Nephron progenitor cell (in vitro differentiated cells): ENCODE results near the gene CPEB4.

Source experiments
- DNase-seq: peaks from one replicate; pipeline ENCODE4 v3.0.0; 2021
- H3K27ac Mint-ChIP-seq: 2 replicates; pipeline ENCODE4 v1.8.0; 2021; ENCODE audit warnings: mild to moderate bottlenecking, moderate library complexity, mixed read lengths
- H3K27me3 Mint-ChIP-seq: 2 replicates; pipeline ENCODE4 v1.8.0; 2021; ENCODE audit warnings: mild to moderate bottlenecking, low read depth, mixed read lengths; ENCODE audit not compliant: poor library complexity
- H3K36me3 Mint-ChIP-seq: 2 replicates; pipeline ENCODE4 v1.8.0; 2021; ENCODE audit warnings: low read depth, mixed read lengths
- H3K4me1 Mint-ChIP-seq: 2 replicates; pipeline ENCODE4 v1.8.0; 2021; ENCODE audit warnings: mixed read lengths
- H3K4me3 Mint-ChIP-seq: 2 replicates; pipeline ENCODE4 v1.8.0; 2021; ENCODE audit warnings: mild to moderate bottlenecking, moderate library complexity, mixed read lengths
- H3K9me3 Mint-ChIP-seq: 2 replicates; pipeline ENCODE4 v1.8.0; 2021; ENCODE audit warnings: mild to moderate bottlenecking, moderate library complexity, mixed read lengths
- CTCF ChIP-seq: fragments of 200-600 bp; sonication (generic); IDR thresholded peaks from 2 replicates; pipeline ENCODE4 v1.5.0; 2021; ENCODE audit warnings: antibody characterized with exemption

The CPEB4 gene

DNA sequence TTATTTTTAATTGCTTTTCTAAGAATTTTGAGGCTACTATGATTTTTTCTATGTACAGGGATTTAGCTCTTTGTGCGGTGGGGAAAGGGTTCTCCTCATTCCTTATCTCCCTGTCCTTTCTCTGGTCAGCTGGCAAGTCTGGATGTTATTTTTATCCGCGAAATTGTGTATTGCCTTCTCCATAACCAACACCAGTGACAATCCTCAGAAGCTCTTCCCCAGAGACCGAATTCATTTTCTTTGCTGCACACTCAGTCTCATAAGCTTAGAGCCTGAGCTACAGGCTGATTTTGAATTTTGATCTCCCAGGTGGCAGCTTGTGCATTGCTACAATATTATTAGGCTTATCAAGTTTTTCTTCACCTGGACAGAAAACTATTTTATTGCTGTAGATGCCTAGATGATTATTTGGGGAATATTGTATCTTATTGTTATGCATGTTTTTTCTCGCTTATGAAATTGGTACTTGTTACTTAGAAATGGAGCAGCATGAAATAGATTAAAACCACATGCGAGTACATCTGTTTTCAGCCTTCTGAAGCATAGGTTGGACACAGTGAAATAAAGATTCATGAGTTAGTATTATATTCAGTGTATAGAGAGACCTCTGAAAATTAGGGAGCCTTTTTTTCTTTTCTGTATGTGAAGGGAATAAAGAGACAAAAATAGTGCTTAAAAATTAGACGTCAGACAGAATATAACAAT is 27.3 kb downstream of the CPEB4 start:
- Mint-ChIP-seq H3K27ac (no peak overlapping the region), H3K27me3 (no peaks in the 10 kb centered on the region), H3K4me3 (no peak overlapping the region)

DNA sequence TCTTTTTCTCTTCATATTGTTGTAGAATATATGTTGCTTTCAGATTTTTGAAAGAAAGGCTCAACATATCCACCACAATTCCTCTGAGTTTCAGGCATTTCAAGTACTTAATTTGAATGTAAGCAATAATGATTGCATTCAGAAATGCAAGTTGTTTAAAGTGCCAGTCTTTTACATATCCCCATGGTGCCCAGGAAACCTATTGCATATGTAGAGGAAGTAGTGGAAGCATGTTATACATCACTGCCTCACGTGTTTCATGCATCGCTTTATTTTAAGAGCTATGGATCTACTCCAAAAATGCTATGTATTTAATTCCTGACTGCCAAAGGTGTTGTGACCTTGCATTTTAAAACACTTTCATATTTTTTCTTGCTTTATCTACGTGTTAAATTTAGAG is 28.1 kb downstream of the CPEB4 start:
- Mint-ChIP-seq H3K4me3 (no peak overlapping the region), H3K36me3 (no peaks in the 10 kb centered on the region), H3K4me1 (peaks cover 20% of the 10 kb centered on the region), H3K27ac (no peak overlapping the region), H3K9me3 (no peaks in the 10 kb centered on the region), H3K27me3 (no peaks in the 10 kb centered on the region)
- no peak for DNase-seq
- no peak for TF ChIP-seq CTCF

More for the DNA sequence above, 27.3 kb downstream of the CPEB4 start:
- no peaks in the 10 kb centered on the region for H3K9me3 Mint-ChIP-seq
- no peak for TF ChIP-seq CTCF
- peaks cover 20% of the 10 kb centered on the region for H3K4me1 Mint-ChIP-seq
- DNase-seq, result no peak
- no peaks in the 10 kb centered on the region for H3K36me3 Mint-ChIP-seq

DNA sequence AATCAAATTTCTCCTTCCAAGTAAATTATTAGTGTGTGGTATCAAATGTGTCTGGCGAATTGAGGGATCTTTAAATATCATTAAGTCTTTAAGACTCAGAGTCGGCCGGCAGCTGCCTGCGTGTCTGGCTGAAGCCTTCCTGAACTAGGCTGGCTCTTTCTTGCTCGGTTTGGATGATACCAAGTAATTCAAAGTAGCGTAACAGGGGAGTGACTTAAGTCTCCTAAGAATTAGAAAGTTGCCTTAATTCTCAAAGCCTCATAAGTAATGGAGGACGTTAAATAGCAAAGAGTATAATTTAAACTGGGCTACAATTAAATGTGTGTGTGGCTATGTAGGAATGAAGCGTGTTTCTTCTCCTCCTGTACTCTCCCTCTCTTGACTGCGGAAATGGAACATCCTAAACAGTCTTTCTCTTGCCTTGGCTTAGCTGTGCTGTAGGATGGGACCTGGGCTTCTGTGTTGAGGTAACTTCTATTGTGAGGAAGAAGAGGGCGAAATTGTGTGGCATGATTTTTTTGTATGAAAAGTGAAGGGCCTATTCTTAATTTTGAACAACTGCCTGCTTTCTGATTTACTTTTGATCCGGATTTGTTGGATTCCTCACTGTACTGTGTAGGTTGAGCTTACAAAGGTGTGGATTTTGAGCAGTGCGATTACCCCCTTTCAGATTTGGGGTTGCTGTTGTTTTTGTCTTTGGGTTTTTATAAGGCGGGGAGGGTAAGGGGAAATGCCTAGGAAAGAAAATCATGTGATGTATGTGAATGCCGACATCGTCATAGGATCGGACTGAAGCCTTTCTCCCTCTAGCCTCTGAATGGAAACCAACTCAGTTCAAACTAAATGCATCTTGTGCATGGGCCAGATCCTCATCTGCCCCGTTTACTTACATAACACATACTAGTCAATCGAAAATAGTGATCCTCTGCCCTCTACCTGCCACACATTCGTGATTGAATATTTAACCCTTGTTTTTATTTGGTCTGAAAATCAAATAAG is 29.9 kb downstream of the CPEB4 start:
- DNase-seq, result peak; percentile 46
- Mint-ChIP-seq H3K36me3 (no peaks in the 10 kb centered on the region), H3K27me3 (no peaks in the 10 kb centered on the region), H3K4me1 (peaks cover 12% of the 10 kb centered on the region), H3K4me3 (no peak overlapping the region), H3K27ac (no peak overlapping the region), H3K9me3 (no peaks in the 10 kb centered on the region)
- TF ChIP-seq CTCF, result no peak

GRCh38 chr5:173919443-173919842 is 31.3 kb downstream of the CPEB4 start:
- Mint-ChIP-seq H3K27me3 (no peaks in the 10 kb centered on the region), H3K27ac (no peak overlapping the region), H3K36me3 (no peaks in the 10 kb centered on the region), H3K9me3 (no peaks in the 10 kb centered on the region), H3K4me3 (no peak overlapping the region), H3K4me1 (peaks cover 19% of the 10 kb centered on the region)
- DNase-seq, result no peak
- TF ChIP-seq CTCF, result no peak

GRCh38 chr5:173920024-173920753 is 32.0 kb downstream of the CPEB4 start:
- H3K4me3 Mint-ChIP-seq, result no peak overlapping the region
- no peak for TF ChIP-seq CTCF
- H3K36me3 Mint-ChIP-seq, result no peaks in the 10 kb centered on the region
- H3K9me3 Mint-ChIP-seq, result no peaks in the 10 kb centered on the region
- no peak for DNase-seq
- H3K27ac Mint-ChIP-seq, result no peak overlapping the region
- no peaks in the 10 kb centered on the region for H3K27me3 Mint-ChIP-seq
- H3K4me1 Mint-ChIP-seq, result peaks cover 26% of the 10 kb centered on the region
